CD1c-positive myeloid dendritic cell (primary cell): ENCODE results near the gene COL23A1.
A peak's percentile ranks its signal among the peaks of the same experiment; 100 is the strongest.

Source experiments
- DNase-seq: peaks from one replicate; pipeline ENCODE4 v3.0.0-alpha.2; 2016; ENCODE audit errors: extremely low spot score

The COL23A1 gene

DNA sequence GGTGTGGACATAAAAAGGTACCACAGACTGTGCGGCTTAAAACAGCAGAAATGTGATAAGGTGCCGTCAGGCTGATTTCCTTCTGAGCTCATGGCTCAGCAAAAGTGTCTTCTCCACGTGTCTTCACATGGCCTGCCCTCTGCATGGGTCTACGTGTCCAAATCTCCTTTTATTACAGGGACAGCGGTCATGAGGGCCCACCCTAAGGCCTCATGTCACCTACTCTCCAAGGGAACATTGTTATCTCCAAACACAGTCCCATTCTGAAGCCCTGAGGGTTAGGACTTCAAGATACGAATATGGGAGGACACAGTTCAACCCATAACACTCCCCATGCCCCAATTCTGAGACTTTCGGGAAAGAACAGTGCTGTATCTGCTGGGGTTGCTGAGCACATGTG is 35.2 kb downstream of the COL23A1 start:
- DNase-seq, result no peak

DNA sequence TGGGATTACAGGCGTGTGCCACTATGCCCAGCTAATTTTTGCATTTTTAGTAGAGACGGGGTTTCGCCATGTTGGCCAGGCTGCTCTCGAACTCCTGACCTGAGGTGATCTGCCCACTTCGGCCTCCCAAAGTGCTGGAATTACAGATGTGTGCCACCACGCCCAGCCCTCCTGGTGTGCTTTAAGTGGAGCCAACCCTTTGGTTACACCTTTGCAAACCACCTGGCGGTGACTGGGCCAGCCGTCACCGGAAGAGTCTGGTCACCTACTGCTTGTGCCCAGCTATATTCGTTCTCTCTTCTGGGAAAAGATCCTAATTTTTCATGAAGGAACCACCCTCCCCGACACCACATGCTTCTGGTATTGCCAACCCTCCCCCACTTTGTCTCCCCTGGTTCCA is 35.9 kb downstream of the COL23A1 start:
- no peak for DNase-seq

DNA sequence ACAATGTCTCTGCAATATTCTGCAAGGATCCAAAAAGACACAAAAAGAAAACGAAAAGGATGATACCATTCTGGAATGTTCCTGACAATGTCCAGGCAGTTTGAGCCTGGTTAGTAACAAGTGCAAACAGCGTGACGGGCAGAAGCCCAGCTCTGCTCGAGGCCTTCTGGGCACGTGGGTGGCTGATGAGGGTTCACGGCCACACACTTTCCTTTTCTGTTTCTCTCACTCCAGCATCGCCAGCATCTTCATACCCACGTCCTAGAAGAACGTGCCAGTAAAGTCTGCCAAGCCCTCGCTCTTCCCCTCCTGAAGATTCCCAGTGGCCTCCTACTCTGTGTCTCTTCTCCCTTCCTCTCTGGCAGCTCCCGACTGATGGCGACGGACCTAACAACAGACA is 36.7 kb downstream of the COL23A1 start:
- no peak for DNase-seq

DNA sequence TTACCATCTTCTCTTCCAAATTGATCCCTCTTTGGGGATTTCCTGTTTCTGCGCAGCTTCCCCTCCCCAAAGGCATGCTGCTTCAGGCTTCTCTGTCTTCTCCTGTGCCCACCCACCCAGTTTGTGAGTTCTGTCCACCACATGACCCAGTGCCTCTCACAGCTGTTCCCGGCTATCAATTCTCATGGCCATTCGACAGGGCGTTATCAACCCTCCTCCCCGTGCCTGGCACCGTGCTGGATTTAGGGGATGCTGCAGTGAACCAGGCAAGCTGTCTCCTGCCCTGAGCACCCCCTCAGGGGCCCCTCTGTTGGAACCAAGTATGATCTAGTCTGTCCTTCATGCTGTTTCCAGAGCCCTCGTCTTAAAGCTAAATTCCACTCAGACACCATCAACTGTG is 38.7 kb downstream of the COL23A1 start:
- DNase-seq, result no peak

DNA sequence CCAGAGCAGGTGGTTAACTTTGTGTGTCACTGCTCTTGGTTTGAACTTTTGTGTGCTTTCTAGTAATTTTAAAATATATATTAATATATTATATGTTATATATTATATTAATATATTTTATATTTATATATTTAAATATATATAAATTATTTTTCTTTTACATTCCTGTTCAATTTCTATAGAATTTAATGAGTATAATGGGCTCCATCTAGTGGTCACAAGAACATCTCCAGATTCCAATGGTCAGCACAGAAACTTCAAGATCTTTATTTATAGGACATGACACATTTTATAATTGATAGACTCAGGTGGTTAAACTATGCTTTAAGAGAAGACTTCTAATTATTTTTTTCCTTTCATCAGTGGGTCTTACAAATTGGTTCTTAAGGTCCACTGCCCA is 39.1 kb downstream of the COL23A1 start:
- peak; percentile 55 for DNase-seq

DNA sequence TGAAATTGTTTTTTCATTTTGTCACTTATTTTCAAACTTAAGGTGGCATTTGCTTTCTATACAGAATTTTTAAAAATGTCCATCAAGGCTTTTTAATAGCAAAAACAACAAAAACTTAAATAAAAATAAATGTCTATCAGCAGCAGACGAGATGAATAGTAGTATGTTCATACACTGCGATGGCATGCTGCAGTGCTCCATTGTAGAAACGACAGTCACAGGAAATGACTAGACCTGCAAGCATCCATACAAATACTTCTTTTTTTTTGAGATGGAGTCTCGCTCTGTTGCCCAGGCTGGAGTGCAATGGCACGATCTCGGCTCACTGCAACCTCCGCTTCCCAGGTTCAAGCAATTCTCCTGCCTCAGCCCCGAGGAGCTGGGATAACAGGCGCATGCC is 41.4 kb downstream of the COL23A1 start:
- DNase-seq, result no peak

DNA sequence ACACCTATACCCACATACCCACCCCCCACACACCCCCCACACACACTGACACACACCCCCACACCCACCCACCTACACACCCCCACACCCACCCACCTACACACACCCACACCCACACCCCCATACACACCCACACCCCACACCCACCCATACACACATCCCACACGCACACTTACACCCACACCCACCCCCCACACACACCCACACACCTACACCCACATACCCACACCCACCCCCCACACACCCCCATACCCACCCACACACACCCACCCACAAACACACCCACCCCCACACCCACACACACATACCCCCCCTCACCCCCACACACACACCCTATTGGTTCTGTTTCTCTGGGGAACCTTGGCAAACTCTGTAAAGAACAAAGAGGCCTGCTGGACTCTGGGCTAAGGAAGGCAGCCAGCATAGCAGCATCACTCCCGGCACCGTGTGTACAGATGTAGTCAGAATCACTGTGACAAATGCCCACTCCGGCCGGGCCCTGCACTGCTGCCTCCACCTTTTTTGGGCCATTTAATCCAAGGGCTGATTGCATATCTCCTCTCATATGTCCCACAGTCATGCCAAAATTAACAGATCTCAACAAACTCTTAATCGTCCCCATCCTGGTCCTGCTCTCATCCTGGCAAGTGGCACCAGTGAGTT is 42.3 kb downstream of the COL23A1 start:
- peak; percentile 24 for DNase-seq

DNA sequence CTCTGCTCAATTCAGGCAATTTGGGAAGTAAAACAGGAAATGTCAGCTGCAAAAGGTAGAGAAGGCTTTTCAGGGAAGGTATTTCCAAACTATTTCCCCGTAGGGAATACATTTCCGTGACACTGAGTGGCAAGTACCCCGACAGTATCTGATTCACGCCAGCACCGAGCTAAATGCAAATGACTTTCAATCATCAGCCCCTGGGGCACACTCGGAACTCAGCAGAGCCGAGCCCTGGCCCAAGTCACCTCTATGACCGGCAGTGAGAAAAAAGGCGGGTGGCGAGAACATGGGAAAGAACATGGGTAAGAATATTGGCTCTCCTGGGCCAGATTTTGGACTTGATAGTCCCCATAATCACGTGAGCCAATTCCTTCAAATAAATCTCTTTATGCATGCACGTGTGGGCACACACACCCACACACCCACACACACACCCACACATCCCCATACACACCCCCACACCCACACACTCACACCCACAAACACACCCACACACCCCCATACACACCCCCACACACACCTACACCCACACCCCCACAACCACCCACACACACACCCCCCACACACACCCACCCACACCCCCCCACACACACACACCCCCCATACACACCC is 43.0 kb downstream of the COL23A1 start:
- DNase-seq, result no peak

DNA sequence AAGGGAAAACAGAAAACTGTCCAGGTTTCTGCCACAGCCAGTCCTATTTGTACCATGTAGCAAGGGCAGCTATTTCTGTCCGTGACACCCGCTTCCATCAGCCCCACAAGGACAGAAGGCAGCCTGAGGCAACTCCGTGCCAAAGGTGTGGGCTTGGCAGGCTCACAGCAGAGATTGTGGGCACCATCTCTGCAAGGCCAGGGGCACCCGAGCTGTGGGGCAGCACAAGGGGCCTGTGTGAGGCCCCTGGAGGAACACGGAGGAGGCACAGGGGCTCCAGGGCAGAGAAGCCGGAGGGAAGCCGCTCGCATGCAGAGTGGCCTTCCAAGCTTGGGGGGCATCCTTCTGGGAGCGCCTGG is 43.5 kb downstream of the COL23A1 start:
- no peak for DNase-seq

DNA sequence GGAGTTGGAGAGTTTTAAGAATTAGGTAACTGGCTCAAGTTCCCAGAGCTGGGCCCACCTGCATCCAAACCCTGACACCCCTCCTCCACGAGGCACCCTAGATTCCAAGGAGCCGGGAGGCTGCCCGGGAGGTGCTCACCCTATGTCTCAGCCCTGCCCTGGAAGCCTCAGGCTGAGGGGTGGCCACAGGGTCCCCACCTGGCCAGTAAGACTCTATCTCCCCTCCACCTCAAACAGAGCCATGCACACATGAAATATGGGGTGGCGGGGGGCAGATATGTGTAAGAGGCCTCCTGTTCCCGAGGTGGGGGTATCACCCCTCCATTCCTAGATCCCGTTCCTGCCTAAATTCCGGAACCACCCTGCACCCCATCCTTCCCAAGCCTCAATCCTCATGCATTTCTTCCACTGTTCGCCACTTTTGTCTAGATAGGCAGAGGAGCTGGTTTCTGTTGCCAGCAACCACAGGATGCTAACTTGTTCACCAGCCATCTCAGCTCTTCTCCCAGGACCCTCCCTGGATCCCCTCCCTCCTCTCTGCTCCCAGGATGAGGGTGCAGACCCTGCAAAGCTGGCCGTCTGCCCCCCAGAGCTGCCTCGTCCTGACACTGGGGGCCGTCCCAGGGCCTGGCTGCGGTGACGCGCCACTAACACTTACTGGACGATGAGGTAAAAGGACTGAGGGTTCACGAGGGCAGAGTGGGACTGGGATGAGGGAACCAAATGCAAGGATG is 44.1 kb downstream of the COL23A1 start:
- no peak for DNase-seq

DNA sequence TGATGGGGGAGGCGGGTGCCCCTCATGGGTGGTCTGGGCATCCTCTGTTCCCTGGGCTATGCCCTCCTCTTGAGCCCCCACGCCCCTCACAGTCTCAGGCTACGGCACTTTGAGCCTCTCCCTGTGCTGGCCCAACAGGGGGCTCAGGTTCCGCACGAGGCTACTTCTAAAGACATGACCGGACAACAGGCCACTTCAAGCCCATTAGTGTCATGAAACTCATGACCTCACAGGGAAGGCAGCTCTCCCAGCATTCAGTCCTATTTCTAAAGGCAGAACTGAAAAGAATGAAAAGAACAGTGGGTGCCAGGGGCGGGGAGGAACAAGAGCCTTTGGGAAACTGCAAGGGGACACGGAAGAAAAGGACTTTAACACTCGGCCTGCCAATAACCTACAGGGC is 45.0 kb downstream of the COL23A1 start:
- DNase-seq, result peak; percentile 44

DNA sequence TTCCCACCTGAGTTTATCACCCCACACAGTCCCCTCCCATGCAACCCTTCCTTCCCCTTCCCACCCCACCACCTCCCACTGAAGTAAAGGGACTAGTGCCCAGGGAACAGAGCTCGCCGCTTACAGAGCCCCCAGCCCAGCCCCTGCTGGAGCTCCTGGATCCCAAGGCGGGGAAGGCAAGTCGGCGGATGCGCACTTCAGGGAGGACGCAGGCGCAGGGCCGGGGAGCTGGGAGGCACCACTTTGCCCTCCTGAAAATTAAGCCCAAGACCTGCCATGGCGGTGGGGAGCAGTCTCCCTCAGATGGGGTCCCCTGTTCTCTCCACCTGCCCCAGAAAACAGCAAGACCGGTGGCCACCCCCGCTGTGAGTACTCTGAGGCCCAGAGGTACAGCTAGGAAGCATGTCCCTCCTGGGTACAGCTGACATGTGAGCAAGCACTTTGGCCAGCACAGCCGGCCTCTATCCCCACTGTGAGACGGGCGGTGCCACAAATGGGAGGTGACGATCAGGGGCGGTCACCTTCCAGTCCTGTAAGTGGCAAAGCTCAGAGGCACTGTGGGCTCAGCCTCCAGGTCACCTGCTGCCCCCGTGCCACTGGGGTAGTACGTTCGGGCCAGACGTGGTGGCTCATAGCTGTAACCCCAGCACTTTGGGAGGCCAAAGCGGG is 45.9 kb downstream of the COL23A1 start:
- DNase-seq, result no peak

DNA sequence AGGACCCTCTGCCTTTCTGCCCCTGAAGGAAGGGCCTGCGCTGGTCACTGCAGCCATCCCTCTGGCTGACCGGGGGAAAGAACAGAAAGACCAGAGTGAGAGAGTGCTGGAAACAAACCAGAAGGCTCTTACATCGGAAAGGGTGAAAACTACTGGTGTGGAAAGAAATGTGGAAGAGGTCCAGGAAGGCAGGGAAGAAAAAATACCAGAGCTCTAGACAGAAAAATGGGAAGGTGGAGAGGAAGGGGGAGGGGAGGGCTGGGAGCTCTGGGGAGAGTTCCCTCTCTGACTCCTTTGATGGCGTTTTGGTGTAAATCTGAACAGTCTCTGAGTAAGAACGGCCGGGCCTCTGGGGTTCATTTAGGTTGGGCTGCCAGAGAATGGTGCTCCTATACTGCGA is 47.7 kb downstream of the COL23A1 start:
- DNase-seq, result no peak

DNA sequence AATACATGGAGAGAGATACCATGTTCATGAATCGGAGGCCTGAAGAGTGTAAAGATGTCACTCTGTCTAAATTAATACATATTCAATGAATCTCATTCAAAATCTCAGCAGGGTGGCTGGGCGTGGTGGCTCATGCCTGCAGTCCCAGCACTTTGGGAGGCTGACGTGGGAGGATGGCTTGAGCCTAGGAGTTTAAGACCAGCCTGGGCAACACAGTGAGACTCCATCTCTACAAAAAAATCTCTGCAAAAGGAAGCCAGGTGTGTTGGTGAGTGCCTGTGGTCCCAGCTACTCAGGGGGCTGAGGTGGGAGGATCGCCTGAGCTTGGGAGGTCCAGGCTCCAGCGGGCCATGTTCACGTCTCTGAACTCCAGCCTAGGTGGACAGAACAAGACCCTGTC is 49.7 kb downstream of the COL23A1 start:
- no peak for DNase-seq

DNA sequence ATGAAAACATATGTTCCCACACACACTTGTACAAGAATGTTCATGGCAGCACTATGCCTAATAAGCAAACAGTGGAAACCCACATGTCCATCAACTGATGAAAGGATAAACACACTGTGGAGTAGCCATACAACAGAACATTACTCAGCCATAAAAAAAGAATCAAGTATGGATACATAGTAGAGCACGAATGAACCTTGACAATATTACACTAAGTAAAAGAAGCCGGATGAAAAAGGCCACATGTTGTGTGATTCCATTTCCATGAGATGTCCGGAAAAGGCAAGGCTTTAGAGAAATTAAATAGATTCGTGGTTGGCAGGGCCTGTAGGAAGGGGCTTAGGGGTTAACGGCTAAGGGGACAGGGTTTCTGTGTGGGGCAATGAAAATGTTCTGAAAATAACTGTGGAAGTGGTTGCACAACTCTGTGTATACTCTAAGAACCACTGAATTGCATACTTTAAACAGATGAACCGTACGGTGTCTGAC is 51.4 kb downstream of the COL23A1 start:
- DNase-seq, result no peak

DNA sequence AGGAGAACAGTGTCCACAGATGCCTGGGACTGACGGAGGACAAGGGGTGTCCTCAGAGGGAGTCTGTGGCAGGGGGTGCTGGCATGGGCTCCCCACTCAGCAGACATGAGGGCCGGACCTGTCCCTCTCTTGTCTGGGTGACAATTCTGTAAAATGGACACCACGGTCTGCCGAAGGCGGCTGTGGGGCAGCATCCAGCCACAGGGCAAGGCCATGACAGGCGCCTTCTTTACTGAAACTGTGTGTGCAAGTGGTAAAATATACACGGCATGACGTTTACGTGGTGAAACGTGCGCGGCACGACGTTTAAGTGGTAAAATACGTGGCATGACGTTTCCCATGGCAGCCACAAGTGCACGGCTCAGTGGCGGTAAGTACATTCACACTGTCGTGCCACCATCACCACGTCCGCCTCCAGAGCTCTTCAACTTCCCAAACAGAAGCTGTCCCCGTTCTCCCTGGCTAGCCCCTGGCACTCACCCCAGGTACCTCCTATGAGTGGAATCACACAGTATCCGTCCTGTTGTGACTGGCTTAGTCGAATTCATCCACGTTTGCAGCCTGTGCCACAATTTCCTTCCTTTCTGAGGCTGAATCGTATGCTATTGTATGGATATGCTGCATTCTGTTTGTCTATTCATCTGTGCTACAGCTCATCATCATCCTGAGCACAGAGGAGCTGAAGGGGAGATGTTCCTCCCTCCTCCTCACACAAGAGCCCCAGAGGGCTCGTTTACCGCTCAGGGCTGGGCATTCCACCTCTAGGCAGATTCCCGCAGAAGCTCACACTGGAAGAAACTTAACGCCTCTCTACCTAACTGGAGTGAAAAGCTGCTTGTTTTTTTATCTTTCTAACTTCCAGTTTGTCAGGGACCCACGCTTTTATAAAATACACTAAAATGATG is 52.5 kb downstream of the COL23A1 start:
- no peak for DNase-seq

DNA sequence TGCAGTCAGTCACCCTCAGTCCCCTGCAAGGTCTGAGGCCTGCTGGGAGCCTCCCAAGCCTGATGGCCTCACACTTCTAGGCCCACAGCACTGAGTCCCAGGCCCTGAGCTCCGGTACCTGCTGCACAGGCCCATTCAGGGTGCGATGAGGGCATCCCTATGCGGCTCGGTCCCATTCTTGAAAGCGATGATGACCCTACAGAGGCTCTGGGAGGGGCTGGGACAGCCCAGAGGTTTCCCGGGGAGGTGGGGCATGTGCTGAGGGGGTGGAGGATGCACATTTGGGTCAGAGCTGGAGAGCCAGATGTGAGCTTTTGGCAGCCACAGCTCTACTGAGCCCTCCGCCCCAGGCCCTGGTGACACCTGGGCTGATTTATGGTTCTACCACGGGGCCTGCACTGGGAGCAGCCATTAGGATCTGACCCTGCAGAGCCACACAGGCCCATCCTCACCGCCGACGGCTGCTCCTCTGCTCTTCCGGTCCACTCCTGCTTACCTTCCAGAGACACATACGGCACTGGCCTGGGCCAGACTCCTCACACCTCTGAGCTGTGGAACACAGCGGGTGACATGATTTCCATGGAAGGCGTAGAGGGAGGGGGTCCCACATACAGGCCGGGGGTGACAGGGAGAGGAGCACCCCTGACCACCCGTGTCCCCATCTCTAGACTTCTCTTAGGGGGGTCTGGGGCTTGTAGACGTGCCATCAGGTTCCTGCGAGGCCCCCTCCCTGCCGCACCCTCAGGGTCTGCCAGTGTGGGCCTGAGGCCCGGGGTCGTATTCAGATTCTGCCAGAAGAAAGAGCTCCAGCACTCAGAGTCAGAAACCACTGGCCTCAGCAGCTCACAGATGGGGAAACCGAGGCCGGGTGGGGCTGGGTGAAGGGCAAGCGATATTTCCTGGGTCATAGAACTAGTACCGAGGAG is 53.4 kb downstream of the COL23A1 start:
- no peak for DNase-seq

DNA sequence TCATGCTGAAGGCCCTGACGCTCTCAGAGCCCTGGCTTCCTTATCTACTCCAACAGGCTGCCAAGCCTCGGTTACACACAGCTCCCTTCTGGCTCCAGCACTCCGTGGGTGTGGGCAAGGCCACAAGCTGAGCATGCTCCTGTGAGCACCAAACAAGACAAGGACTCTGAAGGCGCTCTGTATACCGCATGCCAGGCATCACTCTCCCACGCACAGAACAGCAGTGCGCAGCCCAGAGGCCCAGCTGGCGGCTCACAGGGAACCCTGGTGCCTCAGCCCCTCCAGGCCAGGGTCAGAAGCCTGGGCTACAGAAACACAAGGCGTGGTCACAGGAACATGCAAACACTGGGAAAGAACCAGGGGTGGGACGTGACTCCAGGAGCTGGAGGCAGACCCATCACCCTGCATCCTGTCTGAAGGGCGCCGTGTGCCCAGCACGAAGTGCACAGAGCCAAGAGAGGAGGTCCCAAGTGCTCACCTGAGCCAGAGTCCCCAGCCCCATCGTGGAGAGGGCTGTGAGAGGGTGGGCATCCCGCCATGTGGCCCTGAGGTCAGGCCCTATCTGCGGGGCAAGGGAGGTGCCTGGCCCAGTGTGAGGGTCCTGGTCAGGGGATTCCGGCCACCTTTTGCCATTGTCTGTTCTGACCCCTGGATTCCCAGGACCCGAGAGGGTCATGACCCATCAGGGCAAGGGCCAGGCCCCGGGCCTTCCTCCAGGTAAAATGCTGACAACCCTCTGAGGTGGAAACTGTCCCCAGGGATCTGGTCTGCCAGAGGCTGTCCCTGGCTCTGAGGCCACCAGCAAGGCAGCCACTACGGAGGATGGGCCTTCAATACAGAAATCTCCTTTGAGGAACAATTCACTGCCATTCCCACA is 54.7 kb downstream of the COL23A1 start:
- DNase-seq, result peak; percentile 85

DNA sequence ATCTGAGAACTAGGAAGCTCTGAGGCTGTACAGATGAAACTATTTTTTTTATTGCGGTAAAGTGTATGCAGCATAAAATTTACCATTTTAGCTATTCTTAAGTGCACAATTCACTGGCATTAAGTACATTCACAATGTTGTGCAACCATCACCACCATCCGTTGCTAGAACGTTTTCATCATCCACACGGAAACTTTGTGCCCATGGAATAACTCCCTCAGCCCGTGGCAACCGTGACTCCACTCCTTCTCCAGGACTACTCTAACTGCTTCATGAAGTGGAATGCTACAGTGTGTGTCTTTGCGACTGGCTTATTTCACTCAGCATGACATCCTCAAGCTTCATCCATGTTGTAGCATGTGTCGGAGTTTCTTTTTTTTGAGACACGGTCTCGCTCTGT is 57.1 kb downstream of the COL23A1 start:
- peak; percentile 20 for DNase-seq
